HuH-7.5 (cell line): ENCODE results near the gene FAM3B.
"Not testable (repeated sequence)": the region's sequence is repeated elsewhere in the genome, so short reads cannot be mapped to it uniquely, and the experiment has no call there.

Experiments
- DNase-seq: peaks from one replicate; pipeline ENCODE4 v3.0.0; 2011; ENCODE audit warnings: low spot score

The FAM3B gene, protein sequence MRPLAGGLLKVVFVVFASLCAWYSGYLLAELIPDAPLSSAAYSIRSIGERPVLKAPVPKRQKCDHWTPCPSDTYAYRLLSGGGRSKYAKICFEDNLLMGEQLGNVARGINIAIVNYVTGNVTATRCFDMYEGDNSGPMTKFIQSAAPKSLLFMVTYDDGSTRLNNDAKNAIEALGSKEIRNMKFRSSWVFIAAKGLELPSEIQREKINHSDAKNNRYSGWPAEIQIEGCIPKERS

DNA sequence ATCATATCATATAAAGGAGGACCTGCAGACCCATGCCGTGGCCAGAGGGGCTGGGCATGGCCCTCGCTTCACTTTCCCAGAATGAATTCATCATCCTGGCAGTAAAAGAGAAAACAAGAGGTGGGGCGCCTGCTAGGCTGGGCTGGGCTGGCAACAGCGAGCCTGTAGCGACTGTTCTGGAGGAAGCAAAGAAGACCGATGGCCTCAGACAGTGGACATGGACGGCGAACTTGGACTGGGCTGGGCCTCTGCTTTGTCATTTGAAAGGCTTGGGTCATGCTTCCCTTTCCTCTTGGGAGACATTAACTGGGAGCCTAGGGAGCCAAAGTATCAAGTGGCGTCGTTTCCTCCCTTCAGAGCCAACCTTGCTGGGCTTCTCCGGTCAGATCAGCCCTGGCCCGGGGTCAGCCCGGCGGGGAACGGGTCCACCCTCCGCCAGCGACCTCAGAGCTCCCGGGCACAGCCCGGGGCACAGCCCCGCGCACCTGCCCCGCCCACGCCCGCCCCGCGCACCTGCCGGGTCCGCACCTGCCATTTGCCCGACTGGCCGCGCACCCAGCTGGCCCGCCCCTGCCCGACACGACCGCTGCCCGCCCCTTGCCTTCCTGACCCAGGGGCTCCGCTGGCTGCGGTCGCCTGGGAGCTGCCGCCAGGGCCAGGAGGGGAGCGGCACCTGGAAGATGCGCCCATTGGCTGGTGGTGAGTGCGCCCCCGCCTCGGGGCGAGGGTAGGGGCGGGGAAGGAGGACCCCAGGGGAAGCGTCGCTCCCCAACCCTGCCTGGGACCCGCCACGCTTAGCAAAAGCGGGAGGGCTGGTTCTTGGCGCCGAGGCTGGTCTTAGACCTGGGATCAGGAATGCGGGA lies at the start of gene FAM3B:
FAM3B (plus strand) TSS at position 602 of the 863 bp plus-strand sequence; CDS start at position 681, 79 bp downstream.
- DNase-seq = no peak

DNA sequence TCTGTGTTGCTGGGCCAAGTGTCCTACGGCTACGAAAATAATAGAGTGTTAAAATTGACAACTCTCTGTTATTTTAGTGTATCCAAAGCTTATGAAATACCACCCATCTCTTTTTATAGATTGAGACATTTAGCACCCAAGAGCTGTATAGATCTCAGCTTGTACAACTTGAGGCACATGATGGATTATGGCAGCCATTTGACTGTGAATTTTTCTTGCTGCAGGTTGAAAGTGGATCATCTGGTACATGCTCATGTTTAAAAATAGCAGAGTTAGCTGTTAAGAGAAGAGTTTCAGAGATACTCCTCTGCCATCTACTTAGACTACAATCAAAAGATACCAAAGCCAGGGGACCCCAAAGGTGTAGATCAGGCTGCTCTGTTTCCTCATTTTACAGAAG lies 49.3 kb upstream of the FAM3B start:
- DNase-seq = no peak

DNA sequence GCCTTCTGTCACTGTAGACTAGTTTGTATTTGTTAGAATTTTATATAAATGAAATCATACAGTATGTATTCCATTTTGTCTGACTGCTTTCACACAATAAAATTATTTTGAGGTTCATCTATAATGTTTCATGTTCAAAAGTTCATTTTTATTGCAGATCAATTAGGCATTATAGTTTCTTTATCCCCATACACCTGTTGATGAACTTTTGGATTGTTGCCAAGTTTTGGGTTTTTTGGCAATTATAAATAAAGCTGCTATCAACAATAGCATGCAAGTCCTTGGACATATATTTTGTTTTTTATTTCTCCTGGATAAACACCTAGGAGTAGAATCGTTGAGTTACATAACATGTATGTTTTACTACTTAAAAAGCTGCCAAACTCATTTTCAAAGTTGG lies 47.1 kb upstream of the FAM3B start:
- DNase-seq = no peak

DNA sequence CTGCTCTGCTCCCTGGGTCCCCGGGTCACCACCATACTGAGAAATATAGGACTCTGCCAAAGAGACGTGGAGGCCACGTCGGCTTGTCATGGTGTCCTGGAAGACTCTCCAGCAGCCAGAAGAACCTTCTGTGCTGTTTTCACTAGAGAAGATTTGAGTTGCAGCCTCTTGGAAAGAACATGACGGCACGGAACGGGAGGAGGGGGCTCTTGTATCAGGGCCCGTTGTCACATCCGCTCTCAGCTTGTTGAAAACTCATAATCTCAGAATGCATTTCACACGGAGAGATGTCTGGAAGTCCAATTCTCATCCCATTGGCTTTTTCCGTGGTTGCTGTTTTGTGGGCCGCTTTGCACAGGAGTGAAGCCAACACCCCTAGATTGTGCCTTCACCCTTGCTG lies 39.4 kb upstream of the FAM3B start:
- no peak for DNase-seq

DNA sequence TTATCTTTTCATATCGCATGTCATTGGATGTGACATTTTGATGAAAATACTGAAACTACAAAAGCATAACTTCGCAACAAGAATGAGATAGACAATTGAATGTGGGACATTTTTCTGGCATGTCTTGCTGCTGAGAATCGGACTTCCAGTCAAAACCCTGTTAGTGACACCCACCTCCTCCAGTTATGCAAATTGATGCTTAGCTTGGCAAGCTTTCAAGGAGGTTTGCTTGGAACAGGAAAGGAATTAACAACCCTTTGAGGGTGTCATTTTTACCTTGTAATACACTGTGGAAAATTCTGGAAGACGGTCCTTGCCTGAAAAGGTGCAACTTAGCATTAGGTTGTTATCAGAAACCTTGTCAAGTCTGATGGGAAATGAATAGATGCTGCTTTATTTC lies 38.8 kb upstream of the FAM3B start:
- DNase-seq = no peak

GRCh38 chr21:41280115-41280919 lies 36.3 kb upstream of the FAM3B start:
- DNase-seq = no peak

DNA sequence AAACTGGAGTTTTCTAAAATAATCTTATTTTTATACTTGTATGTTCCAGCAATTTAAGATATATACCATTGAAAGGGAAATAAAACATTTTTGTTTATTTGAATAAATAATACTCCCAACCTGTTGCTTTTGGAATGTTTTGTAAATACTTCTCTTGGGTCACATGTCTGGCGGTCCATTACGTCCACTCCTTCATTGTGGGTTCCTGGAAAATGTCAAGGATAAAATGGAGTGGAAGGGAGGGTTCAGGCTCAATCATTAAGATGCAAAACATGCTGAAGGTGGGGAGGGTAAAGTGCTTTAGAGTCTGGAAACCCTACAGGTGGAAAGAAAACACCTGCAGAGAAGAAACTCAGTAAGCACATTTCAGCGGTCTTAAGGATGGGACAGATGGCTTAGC lies 34.2 kb upstream of the FAM3B start:
- no peak for DNase-seq

DNA sequence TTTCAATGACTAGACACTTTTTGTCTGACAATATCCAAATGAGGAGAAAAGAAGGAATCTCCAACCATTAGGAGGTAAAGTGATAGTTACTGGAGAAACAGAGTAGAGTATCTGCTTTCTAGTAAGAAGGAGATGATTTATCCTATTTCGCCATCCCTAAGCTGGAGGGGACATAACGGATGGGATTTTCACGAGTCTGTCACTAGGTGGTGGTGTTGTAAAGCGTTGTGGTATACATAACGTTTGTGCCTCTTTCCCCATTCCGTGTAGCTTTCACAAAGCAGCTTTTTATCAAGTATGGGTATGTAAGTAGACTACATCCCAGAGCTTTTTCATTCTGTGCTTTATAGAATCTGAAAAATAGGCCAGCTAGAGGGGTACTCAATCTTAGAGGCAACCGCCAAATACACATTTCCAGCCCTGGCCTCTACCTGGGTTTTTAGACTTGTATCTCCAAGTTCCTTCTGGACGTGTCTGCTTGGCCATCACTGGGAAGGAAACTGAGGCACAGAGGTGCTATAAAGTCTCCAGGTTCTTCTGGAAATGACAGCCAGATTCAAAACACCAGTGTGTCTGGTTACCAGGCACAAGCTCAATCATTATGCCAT lies 33.3 kb upstream of the FAM3B start:
- peak; percentile 43 for DNase-seq

DNA sequence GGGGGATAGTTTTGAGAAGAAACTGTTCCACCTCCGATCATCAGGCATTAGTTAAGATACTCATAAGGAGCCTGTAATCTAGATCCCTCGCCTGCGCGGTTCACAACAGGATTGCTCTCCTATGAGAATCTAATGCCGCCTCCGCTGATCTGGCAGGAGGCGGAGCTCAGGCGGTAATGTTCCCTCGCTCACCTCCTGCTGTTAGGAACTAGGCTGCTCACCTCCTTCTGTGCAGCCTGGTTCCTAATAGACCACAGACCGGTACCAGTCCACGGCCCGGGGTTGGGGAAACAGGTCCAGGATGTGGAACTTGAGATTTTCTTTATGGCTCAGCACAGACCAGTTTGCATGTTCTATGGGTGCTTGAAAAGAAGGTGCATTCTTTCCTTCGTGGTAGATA lies 27.2 kb upstream of the FAM3B start:
- no peak for DNase-seq

GRCh38 chr21:41290106-41290799 lies 26.3 kb upstream of the FAM3B start:
- DNase-seq = no peak

DNA sequence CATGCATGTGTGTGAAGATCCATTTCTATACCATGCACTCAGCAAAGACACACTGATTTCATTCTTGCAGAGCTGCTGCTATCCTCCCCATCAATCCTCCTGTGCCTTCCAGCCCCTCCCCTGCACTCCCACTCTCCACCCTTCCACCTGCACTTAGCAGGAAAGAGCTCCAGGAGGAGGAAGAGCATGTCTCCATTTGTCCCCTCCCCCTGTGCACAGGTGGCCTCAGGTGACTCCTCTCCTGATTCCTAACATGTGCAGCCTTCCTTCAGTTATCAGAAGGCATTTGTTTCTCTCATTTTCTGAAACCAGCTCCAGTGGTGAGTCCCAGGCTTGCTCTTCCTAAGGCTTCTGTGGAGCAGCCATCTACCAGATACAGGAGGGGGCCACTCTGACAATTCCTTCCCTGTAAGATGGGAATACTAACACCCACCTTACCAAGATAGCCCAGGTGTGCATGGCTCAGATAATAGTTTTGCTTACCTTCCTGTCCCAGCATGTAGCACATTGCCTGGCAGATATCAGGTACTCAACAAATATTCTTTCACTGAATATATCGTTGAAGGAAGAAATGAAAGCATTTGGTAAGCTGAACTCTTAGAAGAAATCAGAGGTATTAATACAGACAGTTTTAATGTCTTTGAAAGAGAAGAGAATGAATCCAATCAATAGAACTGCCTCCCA lies 21.9 kb upstream of the FAM3B start:
- DNase-seq = no peak

GRCh38 chr21:41295721-41296254 lies 20.8 kb upstream of the FAM3B start:
- DNase-seq = no peak

- no peak for DNase-seq
Observed at GRCh38 chr21:41302976-41303375, 13.6 kb upstream of the FAM3B start.

- DNase-seq = no peak
Observed at GRCh38 chr21:41304068-41304720, 12.4 kb upstream of the FAM3B start.

DNA sequence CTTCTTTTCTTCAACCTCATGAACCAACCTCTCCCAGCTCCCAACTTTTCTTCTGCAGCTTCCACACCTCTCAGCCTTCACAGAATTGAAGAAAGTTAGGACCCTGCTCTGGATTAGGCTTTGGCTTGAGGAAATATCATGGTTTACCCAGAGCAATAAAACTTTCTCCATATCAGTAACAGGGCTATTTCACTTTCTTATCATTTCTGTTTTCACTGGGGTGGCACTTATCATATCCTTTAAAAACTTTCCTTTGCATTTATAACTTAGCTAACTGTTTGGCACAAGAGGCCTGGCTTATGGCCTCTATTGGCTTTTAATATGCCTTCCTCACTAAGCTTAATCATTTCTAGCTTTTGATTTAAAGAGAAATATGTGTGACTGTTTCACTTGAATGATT lies 9.4 kb upstream of the FAM3B start:
- no peak for DNase-seq

- DNase-seq = not testable (repeated sequence)
Observed at GRCh38 chr21:41313285-41314164, 3.1 kb upstream of the FAM3B start.

DNA sequence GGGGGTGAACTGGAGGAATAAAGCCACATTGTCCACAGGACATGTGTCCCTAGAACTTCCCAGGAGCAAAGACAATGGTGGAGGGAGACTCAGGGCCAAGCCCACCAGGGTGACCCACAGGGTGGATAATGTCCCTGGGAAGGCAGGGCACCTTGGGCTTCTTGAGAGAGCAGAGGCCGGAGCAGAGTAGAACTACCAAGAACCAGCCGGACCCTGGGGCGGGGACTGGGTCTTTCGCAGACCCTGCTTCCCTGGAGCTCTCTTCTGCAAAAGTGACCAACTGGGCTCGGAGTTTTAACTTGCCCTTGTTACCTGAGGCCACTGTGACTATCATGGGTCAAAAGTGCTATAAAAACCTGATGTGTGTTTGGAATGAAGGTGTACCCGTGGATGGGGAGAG lies 875 bp upstream of the FAM3B start:
- no peak for DNase-seq

GRCh38 chr21:41317063-41317392 lies 427 bp downstream of the FAM3B start:
- DNase-seq = no peak

GRCh38 chr21:41317458-41317857 lies 857 bp downstream of the FAM3B start:
- no peak for DNase-seq
